Dendritic cell treated with granulocyte-macrophage colony-stimulating factor and Interleukin-4, amounts not matched to agents 40 ng/mL and 50 ng/mL, for 4 days (primary cell): ENCODE results near the gene SYTL1.

Experiments used
- H3K27ac Mint-ChIP-seq: one replicate; pipeline ENCODE4 v1.8.0; 2022; ENCODE audit warnings: mild to moderate bottlenecking, mixed read lengths
- H3K27me3 Mint-ChIP-seq: one replicate; pipeline ENCODE4 v1.8.0; 2022; ENCODE audit warnings: mild to moderate bottlenecking, mixed read lengths
- H3K36me3 Mint-ChIP-seq: one replicate; pipeline ENCODE4 v1.8.0; 2022; ENCODE audit warnings: low read depth, mixed read lengths
- H3K4me1 Mint-ChIP-seq: one replicate; pipeline ENCODE4 v1.8.0; 2022; ENCODE audit warnings: low read depth, mixed read lengths
- H3K4me3 Mint-ChIP-seq: one replicate; pipeline ENCODE4 v1.8.0; 2022; ENCODE audit warnings: mild to moderate bottlenecking, moderate library complexity, mixed read lengths
- H3K9me3 Mint-ChIP-seq: one replicate; pipeline ENCODE4 v1.8.0; 2022; ENCODE audit warnings: mixed read lengths
- intact Hi-C: fragments of 100-400 bp; cut with micrococcal nuclease; formaldehyde crosslinking; loops from one replicate; pipeline ENCODE4 v1.15.0; 2022

Gene SYTL1

GRCh38 chr1:27331426-27331825, 10.4 kb upstream of the SYTL1 start:
- Mint-ChIP-seq H3K4me1 (peaks cover 50% of the 10 kb centered on the region), H3K27me3 (no peaks in the 10 kb centered on the region), H3K4me3 (no peak overlapping the region), H3K27ac (no peak overlapping the region), H3K36me3 (peaks cover 89% of the 10 kb centered on the region), H3K9me3 (no peaks in the 10 kb centered on the region)
- intact Hi-C loops: no loop called here

GRCh38 chr1:27331922-27332321, 9.9 kb upstream of the SYTL1 start:
- Mint-ChIP-seq H3K36me3 (peaks cover 94% of the 10 kb centered on the region), H3K27me3 (no peaks in the 10 kb centered on the region), H3K4me3 (no peak overlapping the region), H3K27ac (peak overlapping the region; percentile 24), H3K9me3 (no peaks in the 10 kb centered on the region), H3K4me1 (peaks cover 45% of the 10 kb centered on the region)
- intact Hi-C loops: no loop called here

- no peaks in the 10 kb centered on the region for H3K27me3 Mint-ChIP-seq
- H3K36me3 Mint-ChIP-seq: peaks cover 95% of the 10 kb centered on the region
- no peak overlapping the region for H3K4me3 Mint-ChIP-seq
- intact Hi-C loops: no loop called here
- H3K4me1 Mint-ChIP-seq: peaks cover 44% of the 10 kb centered on the region
- H3K27ac Mint-ChIP-seq: peak overlapping the region; percentile 24
- no peaks in the 10 kb centered on the region for H3K9me3 Mint-ChIP-seq
Observed at GRCh38 chr1:27332536-27333281, 9.1 kb upstream of the SYTL1 start.

GRCh38 chr1:27333717-27334279, 8.0 kb upstream of the SYTL1 start:
- H3K9me3 Mint-ChIP-seq: no peaks in the 10 kb centered on the region
- no peaks in the 10 kb centered on the region for H3K27me3 Mint-ChIP-seq
- peaks cover 35% of the 10 kb centered on the region for H3K4me1 Mint-ChIP-seq
- intact Hi-C loops: no loop called here
- no peak overlapping the region for H3K27ac Mint-ChIP-seq
- no peak overlapping the region for H3K4me3 Mint-ChIP-seq
- H3K36me3 Mint-ChIP-seq: peaks cover 94% of the 10 kb centered on the region

- no peak overlapping the region for H3K27ac Mint-ChIP-seq
- no peaks in the 10 kb centered on the region for H3K27me3 Mint-ChIP-seq
- H3K9me3 Mint-ChIP-seq: no peaks in the 10 kb centered on the region
- H3K36me3 Mint-ChIP-seq: peaks cover 76% of the 10 kb centered on the region
- H3K4me3 Mint-ChIP-seq: no peak overlapping the region
- peaks cover 36% of the 10 kb centered on the region for H3K4me1 Mint-ChIP-seq
- intact Hi-C loops: no loop called here
Observed at GRCh38 chr1:27335506-27336422, 6.1 kb upstream of the SYTL1 start.

GRCh38 chr1:27336756-27337155, 5.1 kb upstream of the SYTL1 start:
- Mint-ChIP-seq H3K27ac (no peak overlapping the region), H3K9me3 (no peaks in the 10 kb centered on the region), H3K36me3 (peaks cover 66% of the 10 kb centered on the region), H3K4me1 (peaks cover 36% of the 10 kb centered on the region), H3K27me3 (no peaks in the 10 kb centered on the region), H3K4me3 (no peak overlapping the region)
- intact Hi-C loops: no loop called here

GRCh38 chr1:27338751-27339150, 3.1 kb upstream of the SYTL1 start:
- H3K4me1 Mint-ChIP-seq: peaks cover 41% of the 10 kb centered on the region
- H3K27me3 Mint-ChIP-seq: no peaks in the 10 kb centered on the region
- peaks cover 46% of the 10 kb centered on the region for H3K36me3 Mint-ChIP-seq
- H3K4me3 Mint-ChIP-seq: no peak overlapping the region
- intact Hi-C loops: no loop called here
- no peak overlapping the region for H3K27ac Mint-ChIP-seq
- no peaks in the 10 kb centered on the region for H3K9me3 Mint-ChIP-seq

GRCh38 chr1:27339213-27339612, 2.6 kb upstream of the SYTL1 start:
- Mint-ChIP-seq H3K27me3 (no peaks in the 10 kb centered on the region), H3K36me3 (peaks cover 41% of the 10 kb centered on the region), H3K27ac (no peak overlapping the region), H3K4me1 (peaks cover 46% of the 10 kb centered on the region), H3K4me3 (no peak overlapping the region), H3K9me3 (no peaks in the 10 kb centered on the region)
- intact Hi-C loops: no loop called here

GRCh38 chr1:27342391-27342777, 562 bp downstream of the SYTL1 start:
- H3K4me1 Mint-ChIP-seq: peaks cover 66% of the 10 kb centered on the region
- H3K27me3 Mint-ChIP-seq: no peaks in the 10 kb centered on the region
- H3K27ac Mint-ChIP-seq: peak overlapping the region; percentile 48
- H3K9me3 Mint-ChIP-seq: no peaks in the 10 kb centered on the region
- peaks cover 20% of the 10 kb centered on the region for H3K36me3 Mint-ChIP-seq
- intact Hi-C loops: no loop called here
- H3K4me3 Mint-ChIP-seq: peak overlapping the region; percentile 48

- intact Hi-C loops: no loop called here
- H3K4me1 Mint-ChIP-seq: peaks cover 66% of the 10 kb centered on the region
- H3K36me3 Mint-ChIP-seq: peaks cover 17% of the 10 kb centered on the region
- peak overlapping the region; percentile 48 for H3K4me3 Mint-ChIP-seq
- peaks cover 2% of the 10 kb centered on the region for H3K27me3 Mint-ChIP-seq
- H3K9me3 Mint-ChIP-seq: no peaks in the 10 kb centered on the region
- peak overlapping the region; percentile 48 for H3K27ac Mint-ChIP-seq
Observed at GRCh38 chr1:27342778-27343638, 1.2 kb downstream of the SYTL1 start.

GRCh38 chr1:27343639-27344025, 1.8 kb downstream of the SYTL1 start:
- peaks cover 66% of the 10 kb centered on the region for H3K4me1 Mint-ChIP-seq
- peak overlapping the region; percentile 48 for H3K27ac Mint-ChIP-seq
- peak overlapping the region; percentile 48 for H3K4me3 Mint-ChIP-seq
- H3K27me3 Mint-ChIP-seq: peaks cover 2% of the 10 kb centered on the region
- H3K9me3 Mint-ChIP-seq: no peaks in the 10 kb centered on the region
- intact Hi-C loops: no loop called here
- peaks cover 11% of the 10 kb centered on the region for H3K36me3 Mint-ChIP-seq

GRCh38 chr1:27345272-27345671, 3.5 kb downstream of the SYTL1 start:
- Mint-ChIP-seq H3K4me3 (no peak overlapping the region), H3K36me3 (peaks cover 11% of the 10 kb centered on the region), H3K9me3 (no peaks in the 10 kb centered on the region), H3K27ac (no peak overlapping the region), H3K27me3 (peaks cover 5% of the 10 kb centered on the region), H3K4me1 (peaks cover 60% of the 10 kb centered on the region)
- intact Hi-C loops: no loop called here

- H3K36me3 Mint-ChIP-seq: peaks cover 22% of the 10 kb centered on the region
- H3K9me3 Mint-ChIP-seq: no peaks in the 10 kb centered on the region
- H3K27ac Mint-ChIP-seq: peak overlapping the region; percentile 7
- intact Hi-C loops: no loop called here
- H3K4me1 Mint-ChIP-seq: peaks cover 54% of the 10 kb centered on the region
- H3K4me3 Mint-ChIP-seq: no peak overlapping the region
- H3K27me3 Mint-ChIP-seq: peaks cover 5% of the 10 kb centered on the region
Observed at GRCh38 chr1:27346357-27346756, 4.5 kb downstream of the SYTL1 start.
